GM10847 (cell line): ENCODE data around the gene MGAT5B.

Source experiments
- POLR2A ChIP-seq: IDR thresholded peaks from 2 replicates; pipeline ENCODE4 v1.6.1; 2011; ENCODE audit not compliant: insufficient read length; ENCODE audit errors: extremely low read depth

Gene MGAT5B

DNA sequence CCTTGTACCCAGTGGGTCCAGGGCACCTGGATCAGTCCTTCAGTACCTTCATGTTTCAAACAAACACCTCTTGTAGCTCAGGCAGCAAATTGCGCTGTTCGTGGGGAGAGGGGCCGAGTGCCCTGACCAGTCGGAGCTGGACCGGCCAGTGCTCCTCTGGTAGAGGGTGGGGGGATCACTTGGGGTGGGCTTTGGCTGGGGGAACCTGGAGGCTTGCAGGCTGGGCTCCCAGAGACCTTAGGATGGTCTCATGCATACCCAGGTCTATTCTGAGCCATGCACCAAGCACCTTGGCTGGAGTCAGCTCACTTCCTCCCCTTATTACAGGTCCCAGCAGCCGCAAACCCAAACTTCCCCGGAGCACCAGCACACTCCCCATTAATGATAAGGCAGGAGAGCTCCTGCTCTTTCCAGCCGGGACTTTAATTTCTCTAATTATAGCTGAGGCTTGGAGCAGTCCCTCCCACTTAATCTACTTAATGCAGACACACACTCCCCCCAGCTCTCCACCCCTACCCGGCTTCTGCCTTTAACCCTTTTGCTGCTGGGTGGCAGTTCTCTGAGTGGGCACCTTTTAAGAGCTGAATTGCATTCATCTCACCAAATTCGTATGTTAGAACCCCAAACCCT lies 26.3 kb upstream of the MGAT5B start:
- TF ChIP-seq POLR2A: no peak

GRCh38 chr17:76843703-76844484 lies 24.3 kb upstream of the MGAT5B start:
- TF ChIP-seq POLR2A: no peak

DNA sequence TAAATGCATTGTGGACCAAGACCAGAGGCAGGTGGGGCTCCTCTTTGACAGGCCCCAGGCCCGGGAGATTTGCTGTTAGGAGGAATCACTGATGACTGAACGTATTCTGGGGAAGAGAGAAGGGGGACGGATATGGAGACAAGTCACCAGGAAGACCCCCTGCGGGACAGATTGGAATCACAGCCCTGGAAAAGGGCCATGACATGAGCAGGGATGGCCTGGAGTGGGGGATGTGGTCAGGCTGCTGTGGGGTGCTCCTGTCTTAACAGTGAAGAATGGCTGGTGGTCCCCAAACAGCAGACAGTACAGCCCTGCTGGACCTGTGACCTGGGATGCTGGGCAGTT lies 23.7 kb upstream of the MGAT5B start:
- no peak for TF ChIP-seq POLR2A

GRCh38 chr17:76844846-76845245 lies 23.4 kb upstream of the MGAT5B start:
- no peak for TF ChIP-seq POLR2A

GRCh38 chr17:76845541-76846017 lies 22.6 kb upstream of the MGAT5B start:
- TF ChIP-seq POLR2A: no peak

- no peak for TF ChIP-seq POLR2A
Observed at GRCh38 chr17:76847031-76847430, 21.2 kb upstream of the MGAT5B start.

GRCh38 chr17:76848670-76849069 lies 19.5 kb upstream of the MGAT5B start:
- no peak for TF ChIP-seq POLR2A

DNA sequence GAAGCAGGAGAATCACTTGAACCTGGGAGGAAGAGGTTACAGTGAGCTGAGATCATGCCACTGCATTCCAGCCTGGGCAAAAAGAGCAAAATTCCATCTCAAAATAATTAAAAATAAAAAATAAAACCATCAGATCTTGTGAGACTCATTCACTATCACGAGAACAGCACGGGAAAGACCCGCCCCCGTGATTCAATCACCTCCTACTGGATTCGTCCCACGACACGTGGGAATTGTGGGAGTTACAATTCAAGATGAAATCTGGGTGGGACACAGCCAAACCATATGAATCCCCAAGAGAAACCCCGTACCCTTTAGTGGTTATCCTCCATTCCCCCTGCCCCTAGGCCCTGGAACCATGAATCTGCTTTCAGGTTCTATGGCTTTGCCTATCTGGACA lies 15.4 kb upstream of the MGAT5B start:
- TF ChIP-seq POLR2A: no peak

DNA sequence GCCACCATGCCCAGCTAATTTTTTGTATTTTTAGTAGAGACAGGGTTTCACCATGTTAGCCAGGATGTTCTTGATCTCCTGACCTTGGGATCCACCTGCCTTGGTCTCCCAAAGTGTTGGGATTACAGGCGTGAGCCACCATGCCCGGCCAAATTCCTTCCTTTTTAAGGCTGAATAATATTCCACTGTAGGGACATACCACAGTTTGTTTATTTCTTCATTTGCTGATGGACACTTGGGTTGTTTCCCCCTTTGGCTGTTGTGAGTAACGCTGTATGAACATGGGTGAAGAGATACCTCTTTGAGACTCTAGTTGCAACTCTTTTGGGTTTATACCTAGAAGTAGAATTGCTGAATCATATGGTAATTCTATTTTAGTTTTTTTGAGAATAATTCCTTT lies 13.1 kb upstream of the MGAT5B start:
- TF ChIP-seq POLR2A: no peak

DNA sequence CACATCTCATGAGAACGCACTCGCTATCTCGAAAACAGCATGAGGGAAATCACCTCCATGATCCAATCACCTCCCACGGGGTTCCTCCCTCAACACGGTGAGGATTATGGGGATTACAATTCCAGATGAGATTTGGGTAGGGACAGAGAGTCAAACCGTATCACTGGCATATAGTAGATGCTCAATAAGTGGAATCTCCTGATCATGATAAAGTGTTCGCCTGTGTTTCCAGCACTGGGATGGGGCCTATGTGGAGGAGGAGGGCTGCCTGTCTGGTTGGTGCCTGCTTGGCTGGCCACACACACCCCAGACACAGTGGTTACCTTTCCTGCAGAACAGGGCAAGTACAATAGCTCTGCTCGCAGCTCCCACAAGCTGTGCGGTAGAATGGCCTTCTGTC lies 6.1 kb upstream of the MGAT5B start:
- TF ChIP-seq POLR2A: no peak

DNA sequence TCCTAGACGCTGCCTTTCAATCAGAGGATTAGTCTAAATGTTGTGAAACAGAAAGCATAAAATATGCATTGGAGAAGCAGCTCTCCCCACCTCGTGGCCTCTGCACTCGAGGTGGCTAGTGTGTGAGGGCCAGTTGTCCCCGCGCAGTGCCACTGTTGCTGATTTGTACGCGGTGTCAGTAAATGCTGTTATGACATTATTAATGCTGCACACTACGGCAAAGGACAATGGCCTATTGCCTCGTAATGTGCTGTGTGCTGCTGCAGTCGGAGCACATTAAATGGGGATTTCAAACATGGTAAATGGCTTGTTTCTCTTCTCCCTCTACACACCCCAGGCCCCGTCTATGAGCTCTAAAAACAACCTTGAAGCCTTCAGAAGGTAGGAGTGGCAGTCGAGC lies 5.7 kb upstream of the MGAT5B start:
- no peak for TF ChIP-seq POLR2A

DNA sequence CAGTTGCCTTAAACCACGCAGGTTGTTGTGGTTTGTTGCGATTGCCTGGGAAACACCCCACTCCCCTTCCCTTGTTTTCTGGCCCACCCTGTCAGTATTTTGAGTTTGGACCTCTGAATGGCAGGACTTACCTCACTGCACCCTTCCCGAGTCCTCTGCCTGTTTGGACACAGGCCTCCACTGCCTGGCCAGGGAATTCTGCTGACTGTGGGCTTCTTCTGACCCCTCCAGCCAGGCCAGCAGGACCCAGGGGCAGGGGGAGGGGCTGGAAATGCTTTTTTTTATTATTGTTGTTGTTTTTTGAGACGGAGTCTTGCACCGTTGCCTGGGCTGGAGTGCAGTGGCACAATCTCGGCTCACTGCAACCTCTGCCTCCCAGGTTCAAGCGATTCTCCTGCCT lies 4.2 kb upstream of the MGAT5B start:
- TF ChIP-seq POLR2A: no peak

DNA sequence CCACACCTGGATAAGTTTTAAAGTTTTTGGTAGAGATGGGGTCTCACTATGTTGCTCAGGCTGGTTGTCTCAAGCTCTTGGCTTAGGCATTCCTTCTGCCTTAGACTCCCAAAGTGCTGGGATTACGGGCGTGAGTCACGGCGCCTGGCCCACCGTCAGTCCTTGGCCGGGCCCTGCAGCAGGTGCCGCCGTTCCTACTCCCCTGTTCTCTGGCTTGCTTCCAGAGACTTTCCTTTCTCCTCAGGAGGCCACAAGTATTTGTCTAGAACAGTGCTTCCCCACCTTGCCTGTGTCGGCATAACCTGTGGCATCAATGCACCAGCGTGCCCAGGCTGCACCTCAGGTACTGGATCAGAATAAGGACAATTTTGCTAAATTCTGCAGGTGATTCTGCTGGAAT lies 3.0 kb upstream of the MGAT5B start:
- TF ChIP-seq POLR2A: no peak

DNA sequence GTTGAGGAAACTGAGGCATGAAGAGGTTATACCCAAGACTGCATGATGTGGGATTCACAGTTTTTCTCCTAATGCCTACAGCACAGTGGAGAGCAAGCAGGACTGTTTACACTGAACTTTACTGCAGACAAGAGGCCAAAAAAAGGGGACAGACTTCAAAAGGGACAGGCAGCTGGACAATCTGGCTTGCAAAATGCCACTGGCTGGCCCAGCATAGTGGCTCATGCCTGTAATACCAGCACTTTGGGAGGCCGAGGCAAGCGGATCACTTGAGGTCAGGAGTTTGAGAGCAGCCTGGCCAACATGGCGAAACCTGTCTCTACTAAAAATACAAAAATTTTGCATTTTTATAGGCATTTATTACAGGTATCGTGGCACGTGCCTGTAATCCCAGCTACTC lies 2.0 kb upstream of the MGAT5B start:
- no peak for TF ChIP-seq POLR2A

- TF ChIP-seq POLR2A: no peak
Observed at GRCh38 chr17:76866774-76867577, 1.2 kb upstream of the MGAT5B start.

DNA sequence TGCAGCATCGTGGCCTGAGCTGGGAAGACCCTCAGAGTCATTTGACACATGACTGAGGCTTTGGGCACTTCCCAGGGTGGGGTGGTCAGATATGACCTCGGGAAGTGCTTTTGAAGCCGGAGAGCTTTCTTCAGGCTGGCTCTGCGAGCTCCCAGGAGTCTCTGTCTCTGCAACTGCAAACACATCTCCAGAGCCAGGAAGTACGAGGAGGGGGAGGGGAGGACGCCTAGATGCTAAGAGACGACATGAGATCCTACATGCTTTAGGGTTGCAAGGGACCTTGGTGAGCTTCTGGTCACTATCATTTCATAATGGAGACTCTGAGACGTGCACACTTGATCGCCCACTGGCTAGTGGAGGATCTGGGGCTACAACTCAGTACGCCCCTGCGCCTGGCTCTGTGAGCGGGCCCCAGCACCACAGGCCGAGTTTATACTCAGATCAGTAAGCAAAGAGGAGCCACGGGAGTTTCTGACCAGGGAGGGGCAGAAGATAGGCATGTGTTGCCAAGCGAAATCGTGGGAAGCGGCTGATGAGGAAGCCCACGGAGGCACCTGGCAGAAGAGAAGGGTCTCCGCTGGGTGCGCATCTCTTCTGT lies 527 bp upstream of the MGAT5B start:
- TF ChIP-seq POLR2A: no peak
